ENCODE results near the gene TIAL1. TPM values are rescaled to one million over a fixed set of nuclear protein-coding genes. Genes with fewer than 3 reads are reported as not detected.

TIAL1 gene
- total and polyA plus RNA-seq, 2 experiments from 2014 or later = 92.6 to 131 TPM

DNA sequence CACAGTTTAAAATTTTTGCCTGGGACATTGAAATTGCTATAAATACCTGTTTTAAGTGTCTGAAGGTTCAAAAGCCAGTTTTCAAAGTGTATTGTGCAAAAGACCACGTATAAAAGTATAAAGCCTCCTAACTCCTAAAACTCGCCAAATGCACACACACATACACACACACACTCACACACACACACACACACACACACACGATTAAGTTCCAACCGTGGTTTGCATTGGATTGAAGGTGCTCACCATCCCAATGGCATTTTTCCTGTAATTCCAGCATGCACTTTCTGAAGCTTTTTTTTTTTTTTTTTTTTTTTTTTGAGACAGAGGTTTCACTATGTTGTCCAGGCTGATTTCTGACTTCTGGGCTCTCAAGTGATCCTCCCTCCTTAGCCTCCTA, 51.5 kb downstream of the TIAL1 start (continued):
- TF ChIP-seq EZH2phosphoT487 (IDR thresholded peaks at IDR 0.05; ENCODE audit: unreplicated experiment) = no peak
- TF ChIP-seq, protein P1, sequence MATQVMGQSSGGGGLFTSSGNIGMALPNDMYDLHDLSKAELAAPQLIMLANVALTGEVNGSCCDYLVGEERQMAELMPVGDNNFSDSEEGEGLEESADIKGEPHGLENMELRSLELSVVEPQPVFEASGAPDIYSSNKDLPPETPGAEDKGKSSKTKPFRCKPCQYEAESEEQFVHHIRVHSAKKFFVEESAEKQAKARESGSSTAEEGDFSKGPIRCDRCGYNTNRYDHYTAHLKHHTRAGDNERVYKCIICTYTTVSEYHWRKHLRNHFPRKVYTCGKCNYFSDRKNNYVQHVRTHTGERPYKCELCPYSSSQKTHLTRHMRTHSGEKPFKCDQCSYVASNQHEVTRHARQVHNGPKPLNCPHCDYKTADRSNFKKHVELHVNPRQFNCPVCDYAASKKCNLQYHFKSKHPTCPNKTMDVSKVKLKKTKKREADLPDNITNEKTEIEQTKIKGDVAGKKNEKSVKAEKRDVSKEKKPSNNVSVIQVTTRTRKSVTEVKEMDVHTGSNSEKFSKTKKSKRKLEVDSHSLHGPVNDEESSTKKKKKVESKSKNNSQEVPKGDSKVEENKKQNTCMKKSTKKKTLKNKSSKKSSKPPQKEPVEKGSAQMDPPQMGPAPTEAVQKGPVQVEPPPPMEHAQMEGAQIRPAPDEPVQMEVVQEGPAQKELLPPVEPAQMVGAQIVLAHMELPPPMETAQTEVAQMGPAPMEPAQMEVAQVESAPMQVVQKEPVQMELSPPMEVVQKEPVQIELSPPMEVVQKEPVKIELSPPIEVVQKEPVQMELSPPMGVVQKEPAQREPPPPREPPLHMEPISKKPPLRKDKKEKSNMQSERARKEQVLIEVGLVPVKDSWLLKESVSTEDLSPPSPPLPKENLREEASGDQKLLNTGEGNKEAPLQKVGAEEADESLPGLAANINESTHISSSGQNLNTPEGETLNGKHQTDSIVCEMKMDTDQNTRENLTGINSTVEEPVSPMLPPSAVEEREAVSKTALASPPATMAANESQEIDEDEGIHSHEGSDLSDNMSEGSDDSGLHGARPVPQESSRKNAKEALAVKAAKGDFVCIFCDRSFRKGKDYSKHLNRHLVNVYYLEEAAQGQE (IDR thresholded peaks at IDR 0.05; ENCODE audit: unreplicated experiment) = no peak
- TF ChIP-seq POLR2AphosphoS5 (IDR thresholded peaks at IDR 0.05; ENCODE audit: low read depth) = no peak

DNA sequence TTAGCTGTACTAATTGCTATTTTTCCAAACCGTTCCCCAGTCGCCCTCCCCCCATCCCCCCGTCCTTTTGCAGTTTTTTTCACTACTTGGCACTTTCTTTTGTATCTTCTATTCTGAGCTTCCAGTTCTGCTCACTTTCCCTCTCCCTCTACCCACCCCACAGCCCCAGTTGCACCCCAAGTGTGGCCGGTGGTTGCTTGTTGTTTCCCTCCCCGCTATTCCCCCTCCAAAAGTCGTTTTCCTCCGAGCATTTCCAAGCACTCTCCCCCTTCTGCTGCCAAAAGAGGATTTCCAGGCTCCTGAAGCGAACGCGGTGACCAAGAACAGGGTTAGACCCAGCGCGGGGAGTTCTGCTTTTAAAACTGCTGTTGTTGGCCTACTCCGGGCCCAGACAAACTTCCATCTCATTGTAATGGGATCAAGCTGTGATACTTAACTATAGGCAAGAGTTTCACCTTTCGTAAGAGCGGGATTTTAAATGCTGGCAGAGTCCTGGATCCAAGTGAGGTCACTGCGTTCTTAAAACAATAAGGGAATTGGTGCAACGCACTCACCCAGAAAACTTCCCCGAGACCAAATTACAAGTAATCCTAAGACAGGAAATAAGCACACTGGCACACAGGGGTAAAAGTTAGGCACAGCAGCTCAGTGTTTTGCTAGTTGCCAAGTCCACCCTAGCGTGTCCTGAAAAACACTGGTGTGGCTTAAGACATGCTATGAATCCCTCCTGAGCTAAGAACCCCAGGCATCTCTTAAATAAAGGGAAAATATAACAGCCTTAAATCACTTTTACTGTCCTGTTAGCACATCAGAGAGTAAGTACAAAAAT, 52.7 kb downstream of the TIAL1 start:
- peaks cover 49% of the 10 kb centered on the region for H3K27me3 Mint-ChIP-seq (ENCODE audit: insufficient read depth, low read depth, poor library complexity)
- DNase-seq (ENCODE audit: low spot score) = peak; percentile 63
- Histone ChIP-seq H3K36me3 (ENCODE audit: insufficient read depth) (no peaks in the 10 kb centered on the region), H4K20me1 (replicated peaks; ENCODE audit: insufficient read depth) (no peaks in the 10 kb centered on the region; the same call in 1 of the 2 replicates), H3K4me2 (peak overlapping the region; percentile 95), H3K79me2 (replicated peaks; ENCODE audit: insufficient read depth) (no peaks in the 10 kb centered on the region), H3K9me2 (ENCODE audit: insufficient read depth) (no peaks in the 10 kb centered on the region), H3F3A (replicated peaks; ENCODE audit: low read depth) (peaks cover 9% of the 10 kb centered on the region; the same call in 1 of the 2 replicates), H3K27ac (ENCODE audit: low read depth) (no peak overlapping the region), H3K4me3 (peak overlapping the region; percentile 83), H3K27me3 (ENCODE audit: insufficient read depth) (peaks cover 61% of the 10 kb centered on the region), H2AFZ (peak overlapping the region; percentile 94), H3K4me1 (ENCODE audit: insufficient read depth) (peaks cover 13% of the 10 kb centered on the region; the same call in 1 of the 2 replicates)
- H3K36me3 Mint-ChIP-seq (ENCODE audit: low read depth) = peaks cover 3% of the 10 kb centered on the region; the same call in 1 of the 3 replicates
- H3K27ac Mint-ChIP-seq = no peak overlapping the region
- TF ChIP-seq, protein P2, sequence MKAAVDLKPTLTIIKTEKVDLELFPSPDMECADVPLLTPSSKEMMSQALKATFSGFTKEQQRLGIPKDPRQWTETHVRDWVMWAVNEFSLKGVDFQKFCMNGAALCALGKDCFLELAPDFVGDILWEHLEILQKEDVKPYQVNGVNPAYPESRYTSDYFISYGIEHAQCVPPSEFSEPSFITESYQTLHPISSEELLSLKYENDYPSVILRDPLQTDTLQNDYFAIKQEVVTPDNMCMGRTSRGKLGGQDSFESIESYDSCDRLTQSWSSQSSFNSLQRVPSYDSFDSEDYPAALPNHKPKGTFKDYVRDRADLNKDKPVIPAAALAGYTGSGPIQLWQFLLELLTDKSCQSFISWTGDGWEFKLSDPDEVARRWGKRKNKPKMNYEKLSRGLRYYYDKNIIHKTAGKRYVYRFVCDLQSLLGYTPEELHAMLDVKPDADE (IDR thresholded peaks at IDR 0.05) = no peak
- no peak for TF ChIP-seq CREB1 (CRISPR knock-in tag; IDR thresholded peaks at IDR 0.05; ENCODE audit: low read depth)
- TF ChIP-seq, protein P3, sequence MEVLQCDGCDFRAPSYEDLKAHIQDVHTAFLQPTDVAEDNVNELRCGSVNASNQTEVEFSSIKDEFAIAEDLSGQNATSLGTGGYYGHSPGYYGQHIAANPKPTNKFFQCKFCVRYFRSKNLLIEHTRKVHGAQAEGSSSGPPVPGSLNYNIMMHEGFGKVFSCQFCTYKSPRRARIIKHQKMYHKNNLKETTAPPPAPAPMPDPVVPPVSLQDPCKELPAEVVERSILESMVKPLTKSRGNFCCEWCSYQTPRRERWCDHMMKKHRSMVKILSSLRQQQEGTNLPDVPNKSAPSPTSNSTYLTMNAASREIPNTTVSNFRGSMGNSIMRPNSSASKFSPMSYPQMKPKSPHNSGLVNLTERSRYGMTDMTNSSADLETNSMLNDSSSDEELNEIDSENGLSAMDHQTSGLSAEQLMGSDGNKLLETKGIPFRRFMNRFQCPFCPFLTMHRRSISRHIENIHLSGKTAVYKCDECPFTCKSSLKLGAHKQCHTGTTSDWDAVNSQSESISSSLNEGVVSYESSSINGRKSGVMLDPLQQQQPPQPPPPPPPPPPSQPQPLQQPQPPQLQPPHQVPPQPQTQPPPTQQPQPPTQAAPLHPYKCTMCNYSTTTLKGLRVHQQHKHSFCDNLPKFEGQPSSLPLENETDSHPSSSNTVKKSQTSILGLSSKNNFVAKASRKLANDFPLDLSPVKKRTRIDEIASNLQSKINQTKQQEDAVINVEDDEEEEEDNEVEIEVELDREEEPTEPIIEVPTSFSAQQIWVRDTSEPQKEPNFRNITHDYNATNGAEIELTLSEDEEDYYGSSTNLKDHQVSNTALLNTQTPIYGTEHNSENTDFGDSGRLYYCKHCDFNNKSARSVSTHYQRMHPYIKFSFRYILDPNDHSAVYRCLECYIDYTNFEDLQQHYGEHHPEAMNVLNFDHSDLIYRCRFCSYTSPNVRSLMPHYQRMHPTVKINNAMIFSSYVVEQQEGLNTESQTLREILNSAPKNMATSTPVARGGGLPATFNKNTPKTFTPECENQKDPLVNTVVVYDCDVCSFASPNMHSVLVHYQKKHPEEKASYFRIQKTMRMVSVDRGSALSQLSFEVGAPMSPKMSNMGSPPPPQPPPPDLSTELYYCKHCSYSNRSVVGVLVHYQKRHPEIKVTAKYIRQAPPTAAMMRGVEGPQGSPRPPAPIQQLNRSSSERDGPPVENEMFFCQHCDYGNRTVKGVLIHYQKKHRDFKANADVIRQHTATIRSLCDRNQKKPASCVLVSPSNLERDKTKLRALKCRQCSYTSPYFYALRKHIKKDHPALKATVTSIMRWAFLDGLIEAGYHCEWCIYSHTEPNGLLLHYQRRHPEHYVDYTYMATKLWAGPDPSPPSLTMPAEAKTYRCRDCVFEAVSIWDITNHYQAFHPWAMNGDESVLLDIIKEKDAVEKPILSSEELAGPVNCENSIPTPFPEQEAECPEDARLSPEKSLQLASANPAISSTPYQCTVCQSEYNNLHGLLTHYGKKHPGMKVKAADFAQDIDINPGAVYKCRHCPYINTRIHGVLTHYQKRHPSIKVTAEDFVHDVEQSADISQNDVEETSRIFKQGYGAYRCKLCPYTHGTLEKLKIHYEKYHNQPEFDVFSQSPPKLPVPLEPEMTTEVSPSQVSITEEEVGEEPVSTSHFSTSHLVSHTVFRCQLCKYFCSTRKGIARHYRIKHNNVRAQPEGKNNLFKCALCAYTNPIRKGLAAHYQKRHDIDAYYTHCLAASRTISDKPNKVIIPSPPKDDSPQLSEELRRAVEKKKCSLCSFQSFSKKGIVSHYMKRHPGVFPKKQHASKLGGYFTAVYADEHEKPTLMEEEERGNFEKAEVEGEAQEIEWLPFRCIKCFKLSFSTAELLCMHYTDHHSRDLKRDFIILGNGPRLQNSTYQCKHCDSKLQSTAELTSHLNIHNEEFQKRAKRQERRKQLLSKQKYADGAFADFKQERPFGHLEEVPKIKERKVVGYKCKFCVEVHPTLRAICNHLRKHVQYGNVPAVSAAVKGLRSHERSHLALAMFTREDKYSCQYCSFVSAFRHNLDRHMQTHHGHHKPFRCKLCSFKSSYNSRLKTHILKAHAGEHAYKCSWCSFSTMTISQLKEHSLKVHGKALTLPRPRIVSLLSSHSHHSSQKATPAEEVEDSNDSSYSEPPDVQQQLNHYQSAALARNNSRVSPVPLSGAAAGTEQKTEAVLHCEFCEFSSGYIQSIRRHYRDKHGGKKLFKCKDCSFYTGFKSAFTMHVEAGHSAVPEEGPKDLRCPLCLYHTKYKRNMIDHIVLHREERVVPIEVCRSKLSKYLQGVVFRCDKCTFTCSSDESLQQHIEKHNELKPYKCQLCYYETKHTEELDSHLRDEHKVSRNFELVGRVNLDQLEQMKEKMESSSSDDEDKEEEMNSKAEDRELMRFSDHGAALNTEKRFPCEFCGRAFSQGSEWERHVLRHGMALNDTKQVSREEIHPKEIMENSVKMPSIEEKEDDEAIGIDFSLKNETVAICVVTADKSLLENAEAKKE (CRISPR knock-in tag; IDR thresholded peaks at IDR 0.05) = peak; percentile 63; the same call in 1 of the 2 replicates
- TF ChIP-seq EZH2 (IDR thresholded peaks at IDR 0.05; ENCODE audit: low read depth, unreplicated experiment) = peak; percentile 23
- H3K9me3 Mint-ChIP-seq = no peaks in the 10 kb centered on the region; the same call in 2 of the 3 replicates
- ATAC-seq = peak; percentile 10
- H3K4me3 Mint-ChIP-seq = peak overlapping the region; percentile 83
- peaks cover 18% of the 10 kb centered on the region for H3K4me1 Mint-ChIP-seq
